Measurements from ENCODE around the gene RIPK1. TPM values are rescaled to one million over a fixed set of nuclear protein-coding genes. Genes with fewer than 3 reads are reported as not detected.
"Not testable (repeated sequence)": the region's sequence is repeated elsewhere in the genome, so short reads cannot be mapped to it uniquely, and the experiment has no call there.

RIPK1 gene
- total RNA-seq, 1 donor from 2014 or later: 26.3 TPM

DNA sequence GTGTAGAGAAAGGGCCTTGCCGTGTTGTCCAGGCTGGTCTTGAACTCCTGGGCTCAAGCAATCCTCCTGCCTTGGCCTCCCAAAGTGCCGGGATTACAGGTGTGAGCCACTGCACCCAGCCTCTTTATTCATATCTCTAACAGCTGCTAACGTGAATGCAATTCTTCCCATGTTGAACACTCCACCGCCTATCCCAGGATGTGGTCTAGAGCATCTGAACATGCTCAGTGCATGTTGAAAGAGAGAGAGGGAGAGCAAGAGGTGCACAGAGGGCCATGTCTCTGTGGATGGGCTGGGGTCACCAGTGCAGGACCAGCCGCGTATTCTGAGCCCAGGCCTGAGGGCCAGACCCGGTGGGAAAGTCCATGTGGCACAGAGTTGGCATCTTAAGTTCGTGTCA, 76.3 kb downstream of the RIPK1 start:
- Histone ChIP-seq H3K27ac (no peak overlapping the region), H3K36me3 (peaks cover 44% of the 10 kb centered on the region), H3K4me1 (peaks cover 5% of the 10 kb centered on the region), H3K27me3 (ENCODE audit: low read depth) (no peaks in the 10 kb centered on the region), H3K4me3 (no peak overlapping the region), H3K9me3 (no peaks in the 10 kb centered on the region)
- ATAC-seq (no peak), DNase-seq (no peak)
- intact Hi-C loops (cut with DNase I): no loop called here
- TF ChIP-seq, protein P1, sequence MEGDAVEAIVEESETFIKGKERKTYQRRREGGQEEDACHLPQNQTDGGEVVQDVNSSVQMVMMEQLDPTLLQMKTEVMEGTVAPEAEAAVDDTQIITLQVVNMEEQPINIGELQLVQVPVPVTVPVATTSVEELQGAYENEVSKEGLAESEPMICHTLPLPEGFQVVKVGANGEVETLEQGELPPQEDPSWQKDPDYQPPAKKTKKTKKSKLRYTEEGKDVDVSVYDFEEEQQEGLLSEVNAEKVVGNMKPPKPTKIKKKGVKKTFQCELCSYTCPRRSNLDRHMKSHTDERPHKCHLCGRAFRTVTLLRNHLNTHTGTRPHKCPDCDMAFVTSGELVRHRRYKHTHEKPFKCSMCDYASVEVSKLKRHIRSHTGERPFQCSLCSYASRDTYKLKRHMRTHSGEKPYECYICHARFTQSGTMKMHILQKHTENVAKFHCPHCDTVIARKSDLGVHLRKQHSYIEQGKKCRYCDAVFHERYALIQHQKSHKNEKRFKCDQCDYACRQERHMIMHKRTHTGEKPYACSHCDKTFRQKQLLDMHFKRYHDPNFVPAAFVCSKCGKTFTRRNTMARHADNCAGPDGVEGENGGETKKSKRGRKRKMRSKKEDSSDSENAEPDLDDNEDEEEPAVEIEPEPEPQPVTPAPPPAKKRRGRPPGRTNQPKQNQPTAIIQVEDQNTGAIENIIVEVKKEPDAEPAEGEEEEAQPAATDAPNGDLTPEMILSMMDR (IDR thresholded peaks at IDR 0.05): no peak

DNA sequence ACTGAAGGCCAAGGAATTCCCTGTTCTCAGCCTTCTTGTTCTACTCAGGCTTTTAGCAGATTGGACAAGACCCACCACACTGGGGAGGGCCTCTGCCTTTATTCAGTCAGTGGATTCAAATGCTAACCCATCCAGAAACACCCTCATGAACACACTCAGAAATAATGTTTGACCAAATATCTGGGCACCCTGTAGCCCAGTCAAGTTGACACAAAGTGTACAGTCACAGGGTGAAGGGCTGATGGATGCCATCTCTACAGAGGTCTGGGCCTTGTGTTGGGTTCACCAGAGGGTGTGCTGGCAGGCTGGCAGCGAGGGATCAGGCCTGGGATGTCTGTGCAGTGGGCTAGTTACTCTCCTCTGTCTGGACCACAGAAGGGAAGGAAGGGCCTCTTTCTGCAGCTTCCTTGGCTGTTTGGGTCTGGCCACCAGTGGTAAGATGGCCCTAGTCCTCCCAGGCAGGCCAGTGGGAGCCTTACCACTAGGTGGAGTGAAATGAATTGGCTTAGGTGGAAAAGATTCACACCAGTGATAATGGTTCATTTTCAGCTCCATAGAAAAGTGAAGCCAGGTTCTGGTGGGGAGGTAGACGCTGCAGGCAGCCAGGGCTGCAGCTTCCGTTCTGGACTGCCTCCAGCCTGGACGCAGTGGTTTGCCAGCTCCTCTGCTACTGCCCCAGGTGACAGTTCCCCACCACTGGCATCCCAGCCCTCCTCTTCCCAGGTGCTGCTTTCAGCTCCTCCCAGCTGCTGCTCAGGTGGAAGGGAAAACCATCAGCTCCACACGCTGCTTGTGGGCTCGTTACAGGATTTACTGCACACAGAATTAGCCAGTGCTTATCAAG, 79.8 kb downstream of the RIPK1 start:
- TF ChIP-seq, protein P1 (IDR thresholded peaks at IDR 0.05): no peak
- Histone ChIP-seq H3K27me3 (ENCODE audit: low read depth) (no peaks in the 10 kb centered on the region), H3K27ac (no peak overlapping the region), H3K36me3 (peaks cover 22% of the 10 kb centered on the region), H3K4me1 (no peaks in the 10 kb centered on the region), H3K9me3 (no peaks in the 10 kb centered on the region), H3K4me3 (no peak overlapping the region)
- intact Hi-C loops (cut with DNase I): no loop called here
- no peak for ATAC-seq
- DNase-seq: no peak

DNA sequence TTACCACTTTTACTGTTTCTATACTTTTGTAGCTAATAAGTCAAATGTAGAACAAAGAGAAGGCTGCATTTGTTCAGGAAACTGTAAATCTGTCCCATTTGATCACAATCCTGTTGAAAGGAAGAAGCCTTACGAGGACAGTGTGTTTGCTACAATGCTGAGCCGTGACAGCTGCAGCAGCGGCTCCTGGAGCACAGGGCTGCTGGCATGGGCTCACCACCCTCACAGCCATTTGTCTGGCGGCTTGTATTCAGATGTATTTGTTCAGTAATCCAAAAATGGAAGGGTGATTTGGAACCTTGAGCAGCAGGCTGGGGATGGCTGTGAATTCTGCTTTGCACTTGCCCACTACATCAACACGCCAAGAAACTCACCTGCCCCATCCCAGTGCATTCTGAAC, 83.4 kb downstream of the RIPK1 start:
- ATAC-seq: no peak
- TF ChIP-seq, protein P1 (IDR thresholded peaks at IDR 0.05): no peak
- Histone ChIP-seq H3K36me3 (peaks cover 30% of the 10 kb centered on the region), H3K4me3 (no peak overlapping the region), H3K27ac (no peak overlapping the region), H3K27me3 (ENCODE audit: low read depth) (no peaks in the 10 kb centered on the region), H3K9me3 (no peaks in the 10 kb centered on the region), H3K4me1 (no peaks in the 10 kb centered on the region)
- intact Hi-C loops (cut with DNase I): no loop called here
- no peak for DNase-seq

DNA sequence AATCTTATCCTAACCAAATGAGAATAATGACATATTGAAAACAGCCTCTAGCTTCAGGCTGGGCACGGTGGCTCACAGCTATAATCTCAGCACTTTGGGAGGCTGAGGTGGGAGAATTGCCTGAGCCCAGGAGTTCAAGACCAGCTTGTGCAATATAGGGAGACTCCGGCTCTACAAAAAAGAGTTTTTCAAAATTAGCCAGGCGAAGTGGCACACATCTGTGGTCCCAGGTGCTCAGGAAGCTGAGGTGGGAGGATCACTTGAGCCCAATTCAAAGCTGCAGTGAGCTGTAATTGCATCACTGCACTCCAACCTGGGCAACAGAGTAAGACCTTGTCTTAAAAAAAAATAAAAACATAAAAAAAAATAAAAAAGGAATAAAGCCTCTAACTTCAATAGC, 84.4 kb downstream of the RIPK1 start:
- Histone ChIP-seq H3K36me3 (peaks cover 22% of the 10 kb centered on the region), H3K27me3 (ENCODE audit: low read depth) (no peaks in the 10 kb centered on the region), H3K27ac (no peak overlapping the region), H3K9me3 (no peaks in the 10 kb centered on the region), H3K4me1 (no peaks in the 10 kb centered on the region), H3K4me3 (no peak overlapping the region)
- DNase-seq: no peak
- intact Hi-C loops (cut with DNase I): no loop called here
- TF ChIP-seq, protein P1 (IDR thresholded peaks at IDR 0.05): no peak
- no peak for ATAC-seq

DNA sequence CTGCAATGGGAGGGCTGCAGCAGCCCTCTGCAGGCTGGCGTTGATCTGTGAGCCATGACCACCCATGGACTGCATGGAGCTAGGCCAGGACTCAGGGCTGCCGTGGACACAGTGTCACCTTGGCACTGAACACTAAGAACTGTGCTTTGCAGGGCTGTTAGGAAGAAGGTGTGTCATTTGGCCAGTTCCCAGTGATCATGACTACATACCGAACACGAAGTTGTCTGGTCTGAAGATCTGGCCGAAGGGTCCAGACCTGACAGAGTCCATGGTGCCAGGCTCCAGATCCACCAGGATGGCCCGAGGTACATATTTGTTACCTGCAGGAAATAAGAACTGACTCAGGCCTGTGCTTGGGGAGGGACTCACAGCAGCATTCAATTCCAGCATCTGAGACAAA, 87.1 kb downstream of the RIPK1 start:
- H3K4me3 ChIP-seq; H3K27me3 ChIP-seq (ENCODE audit: low read depth); H3K27ac ChIP-seq; DNase-seq; H3K4me1 ChIP-seq; H3K9me3 ChIP-seq; ATAC-seq; intact Hi-C loops (cut with DNase I): not testable (repeated sequence)
- H3K36me3 ChIP-seq: peaks cover 16% of the 10 kb centered on the region

DNA sequence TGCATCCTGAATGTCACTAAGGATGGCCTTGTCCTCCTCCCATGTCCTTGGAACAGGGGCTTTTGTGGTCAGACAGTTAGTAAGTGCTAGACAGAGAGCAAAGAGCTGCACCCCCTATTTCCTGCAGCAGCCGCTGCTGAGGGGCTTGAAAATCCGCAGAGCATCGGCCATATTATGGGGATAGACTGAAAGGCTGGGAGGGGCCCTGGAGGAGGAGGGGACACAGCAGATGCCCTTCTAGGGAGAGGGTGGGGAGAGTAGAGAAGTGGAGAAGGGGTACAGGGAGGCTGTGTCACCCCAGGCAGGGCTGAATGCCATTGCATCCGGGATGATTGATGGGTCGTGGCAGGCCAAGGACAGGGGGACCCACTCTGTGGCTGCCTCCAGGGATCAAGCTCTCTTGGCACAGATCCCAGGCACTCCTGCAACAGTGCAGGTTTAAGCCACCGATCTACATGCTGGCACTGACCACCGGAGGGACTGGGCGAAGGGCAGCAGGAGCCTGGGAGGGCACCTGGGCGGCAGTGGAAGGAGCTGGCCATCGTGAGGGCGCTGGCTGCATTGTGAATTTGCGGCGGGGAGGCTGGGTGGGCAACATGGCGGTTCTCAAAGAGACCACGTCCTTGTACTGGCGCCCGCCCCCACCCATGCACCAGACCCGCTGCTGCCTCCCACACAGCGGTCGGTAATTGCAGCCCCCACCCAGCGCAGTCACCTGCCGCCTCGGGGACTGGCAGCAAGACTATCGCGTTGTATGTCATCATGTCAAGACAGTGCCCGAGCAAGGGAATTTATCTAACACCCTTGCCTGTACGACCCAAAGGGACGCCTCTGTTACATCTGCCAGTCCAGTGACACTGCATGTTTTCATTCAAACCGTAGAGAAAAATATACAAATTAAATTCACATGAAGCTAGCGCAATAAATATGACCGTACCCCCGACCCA, 88.2 kb downstream of the RIPK1 start:
- peak overlapping the region; percentile 96 for H3K27ac ChIP-seq
- H3K4me1 ChIP-seq; intact Hi-C loops (cut with DNase I); H3K9me3 ChIP-seq; H3K27me3 ChIP-seq (ENCODE audit: low read depth); DNase-seq: not testable (repeated sequence)
- ATAC-seq: peak; percentile 2 to 5
- H3K4me3 ChIP-seq: peak overlapping the region; percentile 75
- peaks cover 16% of the 10 kb centered on the region for H3K36me3 ChIP-seq
